GM12873 (cell line): Measurements from ENCODE around the gene UBE2D2.

Experiments used
- CTCF ChIP-seq: IDR thresholded peaks from 2 replicates; pipeline ENCODE4 v1.5.1; 2012; ENCODE audit warnings: low read depth, mild to moderate bottlenecking, moderate library complexity, low read length, control low read depth; ENCODE audit not compliant: insufficient read depth; ENCODE audit errors: missing control alignments

UBE2D2 gene

GRCh38 chr5:139667730-139668063 is 106.6 kb downstream of the UBE2D2 start:
- no peak for TF ChIP-seq CTCF

GRCh38 chr5:139668064-139668880 is 107.1 kb downstream of the UBE2D2 start:
- no peak for TF ChIP-seq CTCF

- TF ChIP-seq CTCF = no peak
Observed at GRCh38 chr5:139668924-139669661, 108.0 kb downstream of the UBE2D2 start.

GRCh38 chr5:139669662-139670368 is 108.7 kb downstream of the UBE2D2 start:
- no peak for TF ChIP-seq CTCF

- peak; percentile 61 for TF ChIP-seq CTCF
Observed at GRCh38 chr5:139670369-139671095, 109.4 kb downstream of the UBE2D2 start.

- TF ChIP-seq CTCF = no peak
Observed at GRCh38 chr5:139671096-139671841, 110.1 kb downstream of the UBE2D2 start.
